ENCODE measurements around the gene UNC5A. TPM values are rescaled to one million over a fixed set of nuclear protein-coding genes. Genes with fewer than 3 reads are reported as not detected.

UNC5A gene
- polyA plus RNA-seq, 2 donors: 0.02 TPM; not detected in 1

DNA sequence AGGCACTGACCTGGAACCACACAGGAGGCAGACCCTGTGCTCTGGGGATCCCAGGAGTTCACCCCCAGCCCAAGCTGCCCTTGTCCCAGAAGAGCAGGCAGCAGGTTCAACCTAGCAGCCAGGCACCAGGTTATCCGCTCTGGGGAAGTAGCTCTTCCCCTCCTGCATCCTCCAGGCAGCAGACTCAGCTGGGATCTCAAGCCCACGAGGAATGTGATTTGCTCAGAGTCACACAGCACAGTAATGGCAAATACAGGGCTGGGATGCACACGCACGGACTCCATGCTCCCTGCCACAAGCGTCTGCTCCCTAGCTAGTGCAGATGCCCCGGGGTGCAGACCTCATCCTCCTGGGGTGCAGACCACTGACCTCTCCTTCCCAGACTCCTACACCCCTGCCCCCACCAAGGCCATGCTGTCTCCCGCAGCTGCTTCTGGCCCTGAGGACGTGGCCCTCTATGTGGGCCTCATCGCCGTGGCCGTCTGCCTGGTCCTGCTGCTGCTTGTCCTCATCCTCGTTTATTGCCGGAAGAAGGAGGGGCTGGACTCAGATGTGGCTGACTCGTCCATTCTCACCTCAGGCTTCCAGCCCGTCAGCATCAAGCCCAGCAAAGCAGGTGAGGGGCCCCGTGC, 63.3 kb downstream of the UNC5A start:
- no peak overlapping the region for H3K4me3 ChIP-seq (ENCODE audit: low read depth in 1 of 2, low read length in 2 of 2)
- H3K27me3 ChIP-seq (ENCODE audit: control insufficient read depth in 1 of 2, insufficient read depth in 2 of 2, low read length in 2 of 2): no peaks in the 10 kb centered on the region
- H3K36me3 ChIP-seq (ENCODE audit: control insufficient read depth in 2 of 2, insufficient read depth in 2 of 2, low read length in 1 of 2): no peaks in the 10 kb centered on the region
- no peak overlapping the region for H3K27ac ChIP-seq (ENCODE audit: low read depth in 2 of 2, low read length in 1 of 2)
- 44 to 46% methylated on average over 16 of the region's 16 CpGs for WGBS, 2 donors
- no peaks in the 10 kb centered on the region for H3K4me1 ChIP-seq (ENCODE audit: control insufficient read depth in 2 of 2, insufficient read depth in 2 of 2, low read length in 1 of 2)
- H3K9me3 ChIP-seq (ENCODE audit: control insufficient read depth in 2 of 2, insufficient read depth in 1 of 2, low read depth in 1 of 2, low read length in 1 of 2): no peaks in the 10 kb centered on the region

DNA sequence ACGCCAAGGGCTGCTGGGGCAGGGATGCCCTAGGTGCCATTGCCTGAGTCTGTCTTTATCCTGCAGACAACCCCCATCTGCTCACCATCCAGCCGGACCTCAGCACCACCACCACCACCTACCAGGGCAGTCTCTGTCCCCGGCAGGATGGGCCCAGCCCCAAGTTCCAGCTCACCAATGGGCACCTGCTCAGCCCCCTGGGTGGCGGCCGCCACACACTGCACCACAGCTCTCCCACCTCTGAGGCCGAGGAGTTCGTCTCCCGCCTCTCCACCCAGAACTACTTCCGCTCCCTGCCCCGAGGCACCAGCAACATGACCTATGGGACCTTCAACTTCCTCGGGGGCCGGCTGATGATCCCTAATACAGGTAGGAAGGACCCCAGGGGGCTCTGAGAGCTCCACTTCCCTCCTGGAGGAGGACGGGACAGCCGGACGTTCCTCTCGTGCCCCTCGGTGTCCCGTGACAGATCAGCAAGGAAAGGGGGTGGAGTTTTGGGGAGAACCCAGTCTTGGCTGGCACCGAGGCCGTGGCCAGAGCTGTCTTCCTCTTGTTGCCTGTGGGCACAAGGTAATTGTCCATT, 63.9 kb downstream of the UNC5A start:
- H3K27ac ChIP-seq (ENCODE audit: low read depth in 2 of 2, low read length in 1 of 2): no peak overlapping the region
- no peaks in the 10 kb centered on the region for H3K4me1 ChIP-seq (ENCODE audit: control insufficient read depth in 2 of 2, insufficient read depth in 2 of 2, low read length in 1 of 2)
- no peaks in the 10 kb centered on the region for H3K36me3 ChIP-seq (ENCODE audit: control insufficient read depth in 2 of 2, insufficient read depth in 2 of 2, low read length in 1 of 2)
- H3K9me3 ChIP-seq (ENCODE audit: control insufficient read depth in 2 of 2, insufficient read depth in 1 of 2, low read depth in 1 of 2, low read length in 1 of 2): no peaks in the 10 kb centered on the region
- H3K4me3 ChIP-seq (ENCODE audit: low read depth in 1 of 2, low read length in 2 of 2): no peak overlapping the region
- no peaks in the 10 kb centered on the region for H3K27me3 ChIP-seq (ENCODE audit: control insufficient read depth in 1 of 2, insufficient read depth in 2 of 2, low read length in 2 of 2)
- 61 to 65% methylated on average over 20 of the region's 20 CpGs for WGBS, 2 donors

DNA sequence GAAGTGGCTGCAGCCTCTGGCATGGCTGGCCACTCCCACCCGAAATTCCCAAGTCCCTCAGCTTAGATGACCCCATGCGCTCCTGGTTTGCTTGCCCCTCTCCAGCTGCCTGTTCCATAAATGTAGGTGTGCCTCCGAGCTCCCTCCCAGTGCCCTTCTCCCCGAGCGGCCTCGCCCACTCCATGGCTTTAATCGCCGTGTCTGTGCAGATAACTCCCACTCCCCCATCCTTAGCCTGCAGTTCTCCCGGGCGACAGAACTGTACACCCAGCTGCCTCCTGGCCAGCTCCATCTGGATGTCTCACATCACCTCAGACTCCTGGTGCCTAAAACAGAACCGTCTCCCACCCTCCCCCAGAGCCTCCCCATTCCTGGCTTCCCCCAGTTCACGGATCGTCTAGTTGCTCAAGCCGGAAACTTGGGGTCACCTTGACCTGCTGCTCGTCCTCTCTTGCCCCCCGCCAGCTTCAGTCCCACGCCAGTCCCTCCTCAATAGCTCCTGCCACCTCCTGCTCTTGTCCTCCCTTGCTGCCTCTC, 64.7 kb downstream of the UNC5A start:
- Histone ChIP-seq H3K4me3 (ENCODE audit: low read depth in 1 of 2, low read length in 2 of 2) (no peak overlapping the region), H3K36me3 (ENCODE audit: control insufficient read depth in 2 of 2, insufficient read depth in 2 of 2, low read length in 1 of 2) (no peaks in the 10 kb centered on the region), H3K9me3 (ENCODE audit: control insufficient read depth in 2 of 2, insufficient read depth in 1 of 2, low read depth in 1 of 2, low read length in 1 of 2) (no peaks in the 10 kb centered on the region), H3K27me3 (ENCODE audit: control insufficient read depth in 1 of 2, insufficient read depth in 2 of 2, low read length in 2 of 2) (no peaks in the 10 kb centered on the region), H3K4me1 (ENCODE audit: control insufficient read depth in 2 of 2, insufficient read depth in 2 of 2, low read length in 1 of 2) (no peaks in the 10 kb centered on the region), H3K27ac (ENCODE audit: low read depth in 2 of 2, low read length in 1 of 2) (no peak overlapping the region)
- 55% methylated on average over 17 of the region's 17 CpGs for WGBS, 2 donors

DNA sequence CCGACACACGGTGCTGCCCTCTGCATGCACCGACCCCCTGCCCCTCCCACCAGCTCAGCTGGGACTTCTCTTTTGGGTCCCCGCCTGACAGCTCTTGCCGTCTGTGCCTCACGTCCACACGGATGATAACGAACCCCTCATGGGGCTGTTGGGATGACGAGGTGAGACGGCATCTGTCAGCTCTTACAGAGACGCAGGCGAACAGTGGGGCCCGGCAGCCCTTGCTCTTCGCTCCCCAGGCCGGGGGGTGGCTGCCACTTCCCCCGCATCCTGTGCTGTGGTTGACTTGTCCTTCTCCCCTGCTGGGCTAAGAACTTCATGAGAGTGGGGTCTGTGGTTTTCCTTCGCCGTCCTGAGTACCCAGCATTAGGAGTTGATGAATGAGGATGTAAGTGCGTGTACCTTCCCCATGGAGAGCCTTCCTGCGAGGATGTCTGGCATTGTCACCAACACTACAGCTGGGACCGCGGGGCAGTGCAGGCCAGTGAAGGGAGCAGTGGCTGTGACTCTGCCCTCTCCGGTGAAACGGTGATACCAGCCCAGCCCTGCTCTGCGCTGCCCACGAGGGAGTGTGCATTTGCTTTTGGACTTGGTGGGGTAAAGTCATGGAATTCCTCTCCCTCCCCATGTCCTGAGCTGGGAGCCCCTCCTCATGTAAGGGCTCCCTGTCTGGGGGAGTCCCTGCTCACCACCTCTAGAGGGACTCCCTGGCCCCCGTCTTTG, 65.6 kb downstream of the UNC5A start:
- H3K27me3 ChIP-seq (ENCODE audit: control insufficient read depth in 1 of 2, insufficient read depth in 2 of 2, low read length in 2 of 2): no peaks in the 10 kb centered on the region
- no peak overlapping the region for H3K4me3 ChIP-seq (ENCODE audit: low read depth in 1 of 2, low read length in 2 of 2)
- H3K27ac ChIP-seq (ENCODE audit: low read depth in 2 of 2, low read length in 1 of 2): no peak overlapping the region
- no peaks in the 10 kb centered on the region for H3K9me3 ChIP-seq (ENCODE audit: control insufficient read depth in 2 of 2, insufficient read depth in 1 of 2, low read depth in 1 of 2, low read length in 1 of 2)
- no peaks in the 10 kb centered on the region for H3K4me1 ChIP-seq (ENCODE audit: control insufficient read depth in 2 of 2, insufficient read depth in 2 of 2, low read length in 1 of 2)
- 34 to 38% methylated on average over 27 of the region's 27 CpGs for WGBS, 2 donors
- H3K36me3 ChIP-seq (ENCODE audit: control insufficient read depth in 2 of 2, insufficient read depth in 2 of 2, low read length in 1 of 2): no peaks in the 10 kb centered on the region

DNA sequence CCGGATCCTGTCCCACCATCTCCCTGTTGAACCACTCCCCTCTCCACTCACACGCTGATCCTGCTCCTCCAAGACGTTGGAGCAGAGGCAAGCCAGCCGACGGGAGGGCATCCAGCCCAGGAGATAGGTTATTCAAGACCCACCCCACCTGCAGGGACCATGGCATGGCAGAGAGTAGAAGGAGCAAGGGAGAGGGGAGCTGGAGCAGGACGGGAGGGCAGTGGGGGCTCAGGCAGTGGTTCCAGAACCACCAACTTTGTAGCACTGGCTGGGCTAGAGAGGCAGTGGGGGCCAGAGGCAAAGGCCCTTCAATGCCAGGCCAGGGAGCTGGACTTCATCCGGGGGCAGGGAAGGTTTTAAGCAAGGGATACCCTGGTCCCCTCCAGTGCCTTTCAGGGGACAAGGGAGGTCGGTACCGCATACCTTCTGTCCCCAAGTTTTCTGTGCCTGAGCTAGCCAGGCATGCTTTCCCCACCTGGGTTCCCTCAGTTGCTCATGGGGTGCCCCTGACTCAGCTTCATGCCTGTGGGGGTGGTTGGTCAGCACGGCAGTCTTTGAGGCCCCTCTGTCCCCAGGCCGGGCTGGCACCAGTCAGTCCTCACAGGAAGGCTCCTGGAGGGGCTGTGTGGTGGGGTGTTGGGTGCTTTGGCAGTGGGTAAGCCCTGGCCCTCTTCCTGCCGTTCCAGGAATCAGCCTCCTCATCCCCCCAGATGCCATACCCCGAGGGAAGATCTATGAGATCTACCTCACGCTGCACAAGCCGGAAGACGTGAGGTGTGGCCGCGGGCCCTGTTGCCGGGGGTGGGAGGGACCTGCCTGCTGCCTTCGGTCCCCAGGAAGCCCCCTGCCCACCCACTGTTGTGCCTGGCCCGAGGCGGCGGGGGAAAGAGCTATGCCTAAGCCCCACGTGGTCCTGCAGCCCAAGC, 66.4 kb downstream of the UNC5A start:
- Histone ChIP-seq H3K27ac (ENCODE audit: low read depth in 2 of 2, low read length in 1 of 2) (no peak overlapping the region), H3K4me3 (ENCODE audit: low read depth in 1 of 2, low read length in 2 of 2) (no peak overlapping the region), H3K27me3 (ENCODE audit: control insufficient read depth in 1 of 2, insufficient read depth in 2 of 2, low read length in 2 of 2) (no peaks in the 10 kb centered on the region), H3K36me3 (ENCODE audit: control insufficient read depth in 2 of 2, insufficient read depth in 2 of 2, low read length in 1 of 2) (no peaks in the 10 kb centered on the region), H3K9me3 (ENCODE audit: control insufficient read depth in 2 of 2, insufficient read depth in 1 of 2, low read depth in 1 of 2, low read length in 1 of 2) (no peaks in the 10 kb centered on the region), H3K4me1 (ENCODE audit: control insufficient read depth in 2 of 2, insufficient read depth in 2 of 2, low read length in 1 of 2) (no peaks in the 10 kb centered on the region)
- WGBS, 2 donors: 64 to 69% methylated on average over 24 of the region's 24 CpGs

DNA sequence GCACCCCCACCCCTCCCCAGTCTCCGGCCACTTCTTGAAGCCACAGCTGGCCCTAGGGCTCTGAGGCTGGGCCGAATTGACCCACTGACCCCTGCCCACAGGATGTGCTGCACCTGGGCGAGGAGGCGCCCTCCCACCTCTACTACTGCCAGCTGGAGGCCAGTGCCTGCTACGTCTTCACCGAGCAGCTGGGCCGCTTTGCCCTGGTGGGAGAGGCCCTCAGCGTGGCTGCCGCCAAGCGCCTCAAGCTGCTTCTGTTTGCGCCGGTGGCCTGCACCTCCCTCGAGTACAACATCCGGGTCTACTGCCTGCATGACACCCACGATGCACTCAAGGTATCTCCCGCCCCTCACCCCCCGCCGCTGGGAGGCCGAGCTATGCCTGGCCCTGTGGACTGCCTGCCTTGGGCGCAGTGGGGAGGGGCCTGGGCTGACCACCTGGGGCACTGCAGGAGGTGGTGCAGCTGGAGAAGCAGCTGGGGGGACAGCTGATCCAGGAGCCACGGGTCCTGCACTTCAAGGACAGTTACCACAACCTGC, 67.5 kb downstream of the UNC5A start:
- Histone ChIP-seq H3K27ac (ENCODE audit: low read depth in 2 of 2, low read length in 1 of 2) (no peak overlapping the region), H3K9me3 (ENCODE audit: control insufficient read depth in 2 of 2, insufficient read depth in 1 of 2, low read depth in 1 of 2, low read length in 1 of 2) (no peaks in the 10 kb centered on the region), H3K27me3 (ENCODE audit: control insufficient read depth in 1 of 2, insufficient read depth in 2 of 2, low read length in 2 of 2) (no peaks in the 10 kb centered on the region), H3K36me3 (ENCODE audit: control insufficient read depth in 2 of 2, insufficient read depth in 2 of 2, low read length in 1 of 2) (no peaks in the 10 kb centered on the region), H3K4me3 (ENCODE audit: low read depth in 1 of 2, low read length in 2 of 2) (no peak overlapping the region), H3K4me1 (ENCODE audit: control insufficient read depth in 2 of 2, insufficient read depth in 2 of 2, low read length in 1 of 2) (no peaks in the 10 kb centered on the region)
- 63 to 73% methylated on average over 20 to 21 of the region's 21 CpGs for WGBS, 2 donors

DNA sequence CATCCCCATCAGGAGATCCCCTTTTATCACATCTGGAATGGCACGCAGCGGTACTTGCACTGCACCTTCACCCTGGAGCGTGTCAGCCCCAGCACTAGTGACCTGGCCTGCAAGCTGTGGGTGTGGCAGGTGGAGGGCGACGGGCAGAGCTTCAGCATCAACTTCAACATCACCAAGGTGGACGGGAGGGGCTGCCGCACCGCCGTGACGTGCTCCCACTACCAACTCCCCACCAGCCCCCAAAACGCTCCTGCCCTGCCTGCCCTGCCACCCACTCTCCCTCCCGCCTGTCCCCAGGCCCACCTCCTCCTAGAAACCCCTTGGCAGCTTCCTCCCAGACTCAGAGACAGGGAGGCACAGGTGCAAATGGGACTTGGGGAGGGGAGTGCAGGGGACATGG, 68.1 kb downstream of the UNC5A start:
- Histone ChIP-seq H3K9me3 (ENCODE audit: control insufficient read depth in 2 of 2, insufficient read depth in 1 of 2, low read depth in 1 of 2, low read length in 1 of 2) (no peaks in the 10 kb centered on the region), H3K27ac (ENCODE audit: low read depth in 2 of 2, low read length in 1 of 2) (no peak overlapping the region), H3K4me1 (ENCODE audit: control insufficient read depth in 2 of 2, insufficient read depth in 2 of 2, low read length in 1 of 2) (no peaks in the 10 kb centered on the region), H3K27me3 (ENCODE audit: control insufficient read depth in 1 of 2, insufficient read depth in 2 of 2, low read length in 2 of 2) (no peaks in the 10 kb centered on the region), H3K36me3 (ENCODE audit: control insufficient read depth in 2 of 2, insufficient read depth in 2 of 2, low read length in 1 of 2) (no peaks in the 10 kb centered on the region), H3K4me3 (ENCODE audit: low read depth in 1 of 2, low read length in 2 of 2) (no peak overlapping the region)
- 66 to 76% methylated on average over 12 of the region's 12 CpGs for WGBS, 2 donors

DNA sequence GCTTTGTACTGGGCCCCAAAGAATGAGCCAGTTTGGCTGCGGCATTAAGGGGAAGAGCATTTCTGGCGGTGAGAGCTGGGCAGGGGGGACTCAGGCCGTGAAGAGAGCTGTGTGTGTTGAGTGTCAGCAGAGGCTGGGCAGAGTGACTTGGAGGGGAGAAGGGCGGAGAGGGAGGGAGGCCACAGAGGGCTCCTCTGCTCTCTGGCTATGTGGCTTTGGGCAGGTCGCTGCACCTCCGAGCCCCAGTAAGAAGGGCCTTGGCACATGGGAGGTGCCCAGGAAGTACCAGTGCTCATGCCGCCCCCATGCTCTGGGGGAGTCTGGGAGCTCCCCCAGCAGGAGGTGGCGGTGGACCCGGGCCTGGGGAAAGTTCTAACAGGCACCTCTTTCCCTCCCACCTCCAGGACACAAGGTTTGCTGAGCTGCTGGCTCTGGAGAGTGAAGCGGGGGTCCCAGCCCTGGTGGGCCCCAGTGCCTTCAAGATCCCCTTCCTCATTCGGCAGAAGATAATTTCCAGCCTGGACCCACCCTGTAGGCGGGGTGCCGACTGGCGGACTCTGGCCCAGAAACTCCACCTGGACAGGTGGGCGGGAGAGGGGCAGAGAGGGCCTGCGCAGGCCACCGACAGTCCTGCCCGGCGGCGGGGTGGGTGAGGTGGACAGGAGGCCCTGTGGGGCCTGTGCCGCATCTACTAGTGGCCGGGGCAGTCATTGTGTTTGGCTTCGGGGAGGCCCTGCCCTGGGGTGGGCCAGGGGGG, 68.7 kb downstream of the UNC5A start:
- H3K27ac ChIP-seq (ENCODE audit: low read depth in 2 of 2, low read length in 1 of 2): no peak overlapping the region
- H3K4me1 ChIP-seq (ENCODE audit: control insufficient read depth in 2 of 2, insufficient read depth in 2 of 2, low read length in 1 of 2): no peaks in the 10 kb centered on the region
- H3K9me3 ChIP-seq (ENCODE audit: control insufficient read depth in 2 of 2, insufficient read depth in 1 of 2, low read depth in 1 of 2, low read length in 1 of 2): no peaks in the 10 kb centered on the region
- H3K4me3 ChIP-seq (ENCODE audit: low read depth in 1 of 2, low read length in 2 of 2): no peak overlapping the region
- no peaks in the 10 kb centered on the region for H3K27me3 ChIP-seq (ENCODE audit: control insufficient read depth in 1 of 2, insufficient read depth in 2 of 2, low read length in 2 of 2)
- 71 to 83% methylated on average over 23 of the region's 23 CpGs for WGBS, 2 donors
- no peaks in the 10 kb centered on the region for H3K36me3 ChIP-seq (ENCODE audit: control insufficient read depth in 2 of 2, insufficient read depth in 2 of 2, low read length in 1 of 2)

All from esophagus (tissue), 2 donors.